ENCODE results near the gene AVPI1. TPM values are rescaled to one million over a fixed set of nuclear protein-coding genes. Genes with fewer than 3 reads are reported as not detected.

The AVPI1 gene
- polyA plus RNA-seq, 3 donors, result 2.0 to 11.2 (median 2.9) TPM

DNA sequence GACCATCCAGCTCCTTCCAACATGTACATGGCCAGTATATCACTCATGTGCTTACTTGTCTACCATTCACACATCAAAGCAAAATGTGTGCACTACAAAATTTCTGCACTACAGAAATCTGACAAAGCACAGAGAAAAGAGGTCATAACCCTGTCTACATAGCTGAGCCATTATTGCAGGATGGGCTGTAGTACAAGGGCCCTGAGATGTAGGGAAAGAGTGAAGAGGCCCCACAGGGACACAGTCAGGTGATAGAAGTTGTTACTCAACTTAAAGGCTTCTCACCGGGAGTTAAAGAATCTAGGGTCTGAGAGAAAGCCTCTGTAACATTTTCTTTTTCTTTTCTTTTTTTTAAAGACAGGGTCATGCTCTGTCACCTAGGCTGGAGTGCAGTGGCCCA is 17.5 kb downstream of the AVPI1 start:
- no peak overlapping the region for H3K9ac ChIP-seq (ENCODE audit: insufficient read depth, low read length, poor library complexity, severe bottlenecking)
- Mint-ChIP-seq H3K9me3 (no peaks in the 10 kb centered on the region), H3K36me3 (peaks cover 70 to 84% of the 10 kb centered on the region in 2 donors), H3K27me3 (ENCODE audit: low read depth in 3 of 3) (no peaks in the 10 kb centered on the region), H3K4me3 (no peak overlapping the region), H3K4me1 (peaks cover 3% of the 10 kb centered on the region), H3K27ac (no peak overlapping the region)
- TF ChIP-seq, protein P1, sequence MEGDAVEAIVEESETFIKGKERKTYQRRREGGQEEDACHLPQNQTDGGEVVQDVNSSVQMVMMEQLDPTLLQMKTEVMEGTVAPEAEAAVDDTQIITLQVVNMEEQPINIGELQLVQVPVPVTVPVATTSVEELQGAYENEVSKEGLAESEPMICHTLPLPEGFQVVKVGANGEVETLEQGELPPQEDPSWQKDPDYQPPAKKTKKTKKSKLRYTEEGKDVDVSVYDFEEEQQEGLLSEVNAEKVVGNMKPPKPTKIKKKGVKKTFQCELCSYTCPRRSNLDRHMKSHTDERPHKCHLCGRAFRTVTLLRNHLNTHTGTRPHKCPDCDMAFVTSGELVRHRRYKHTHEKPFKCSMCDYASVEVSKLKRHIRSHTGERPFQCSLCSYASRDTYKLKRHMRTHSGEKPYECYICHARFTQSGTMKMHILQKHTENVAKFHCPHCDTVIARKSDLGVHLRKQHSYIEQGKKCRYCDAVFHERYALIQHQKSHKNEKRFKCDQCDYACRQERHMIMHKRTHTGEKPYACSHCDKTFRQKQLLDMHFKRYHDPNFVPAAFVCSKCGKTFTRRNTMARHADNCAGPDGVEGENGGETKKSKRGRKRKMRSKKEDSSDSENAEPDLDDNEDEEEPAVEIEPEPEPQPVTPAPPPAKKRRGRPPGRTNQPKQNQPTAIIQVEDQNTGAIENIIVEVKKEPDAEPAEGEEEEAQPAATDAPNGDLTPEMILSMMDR (IDR thresholded peaks at IDR 0.05), result no peak
- peaks cover 70 to 84% of the 10 kb centered on the region in 2 donors for H3K36me3 ChIP-seq (replicated peaks in 1 of 2; ENCODE audit: control insufficient read depth in 1 of 2, insufficient read depth in 2 of 2, low read length in 2 of 2)
- no peaks in the 10 kb centered on the region for H3K79me2 ChIP-seq (ENCODE audit: insufficient read depth, low read length)
- intact Hi-C loops (cut with micrococcal nuclease), result loop anchor here in 1 of 2 donors (10.0 kb wide), 1 partner anchor 95 kb away; the partner anchor contains the start of gene ANKRD2
- H3K4me3 ChIP-seq (replicated peaks in 1 of 3; ENCODE audit: low read depth in 2 of 3, low read length in 3 of 3), result no peak overlapping the region
- no peaks in the 10 kb centered on the region for H3K27me3 ChIP-seq (ENCODE audit: control insufficient read depth in 2 of 2, insufficient read depth in 2 of 2, low read length in 2 of 2)
- no peaks in the 10 kb centered on the region for H4K20me1 ChIP-seq (ENCODE audit: insufficient read depth, low read length)
- H3K27ac ChIP-seq (ENCODE audit: low read depth in 1 of 2, low read length in 2 of 2), result no peak overlapping the region
- no CpG with 5 or more reads among the region's 1 CpG for WGBS (ENCODE audit: insufficient coverage)
- H3K4me1 ChIP-seq (ENCODE audit: control insufficient read depth in 1 of 2, insufficient read depth in 2 of 2, low read length in 2 of 2), result no peaks in the 10 kb centered on the region
- H2AFZ ChIP-seq (ENCODE audit: insufficient read depth, low read depth, low read length, poor library complexity, severe bottlenecking), result no peak overlapping the region
- no peak overlapping the region for H3K4me2 ChIP-seq (replicated peaks; ENCODE audit: extremely low read depth, low read length, poor library complexity, severe bottlenecking)
- DNase-seq, result no peak
- H3K9me3 ChIP-seq (replicated peaks in 1 of 2; ENCODE audit: control insufficient read depth in 1 of 2, insufficient read depth in 1 of 2, low read length in 2 of 2), result no peaks in the 10 kb centered on the region

DNA sequence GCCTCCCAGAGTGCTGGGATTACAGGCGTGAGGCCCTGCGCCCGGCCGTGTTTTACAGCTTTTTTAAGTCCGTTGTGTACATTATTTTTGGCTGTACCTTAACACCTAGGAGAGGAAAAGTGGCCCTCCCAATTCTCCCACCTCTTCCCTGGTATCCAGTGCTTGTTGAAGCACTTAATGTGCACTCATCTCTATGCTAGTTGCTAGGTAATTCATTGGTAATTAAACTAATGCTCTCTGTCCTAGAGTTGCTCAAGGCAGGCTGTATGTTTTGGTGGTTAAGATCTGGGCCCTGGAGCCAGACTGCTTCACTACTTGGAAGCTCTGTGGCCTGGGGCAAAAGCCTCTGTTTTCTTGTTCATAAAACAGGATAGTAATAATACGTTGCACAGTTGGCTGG is 19.6 kb downstream of the AVPI1 start:
- peaks cover 70 to 83% of the 10 kb centered on the region in 2 donors for H3K36me3 ChIP-seq (replicated peaks in 1 of 2; ENCODE audit: control insufficient read depth in 1 of 2, insufficient read depth in 2 of 2, low read length in 2 of 2)
- H2AFZ ChIP-seq (ENCODE audit: insufficient read depth, low read depth, low read length, poor library complexity, severe bottlenecking), result no peak overlapping the region
- H3K27ac Mint-ChIP-seq, result no peak overlapping the region

More for the DNA sequence above, 19.6 kb downstream of the AVPI1 start:
- Histone ChIP-seq H3K79me2 (ENCODE audit: insufficient read depth, low read length) (no peaks in the 10 kb centered on the region), H3K9ac (ENCODE audit: insufficient read depth, low read length, poor library complexity, severe bottlenecking) (no peak overlapping the region), H3K9me3 (replicated peaks in 1 of 2; ENCODE audit: control insufficient read depth in 1 of 2, insufficient read depth in 1 of 2, low read length in 2 of 2) (no peaks in the 10 kb centered on the region), H3K4me1 (ENCODE audit: control insufficient read depth in 1 of 2, insufficient read depth in 2 of 2, low read length in 2 of 2) (no peaks in the 10 kb centered on the region), H4K20me1 (ENCODE audit: insufficient read depth, low read length) (no peaks in the 10 kb centered on the region), H3K27ac (ENCODE audit: low read depth in 1 of 2, low read length in 2 of 2) (no peak overlapping the region), H3K4me3 (replicated peaks in 1 of 3; ENCODE audit: low read depth in 2 of 3, low read length in 3 of 3) (no peak overlapping the region), H3K4me2 (replicated peaks; ENCODE audit: extremely low read depth, low read length, poor library complexity, severe bottlenecking) (no peak overlapping the region), H3K27me3 (ENCODE audit: control insufficient read depth in 2 of 2, insufficient read depth in 2 of 2, low read length in 2 of 2) (no peaks in the 10 kb centered on the region)
- Mint-ChIP-seq H3K9me3 (no peaks in the 10 kb centered on the region), H3K36me3 (peaks cover 69 to 82% of the 10 kb centered on the region in 2 donors), H3K27me3 (ENCODE audit: low read depth in 3 of 3) (no peaks in the 10 kb centered on the region), H3K4me1 (no peaks in the 10 kb centered on the region), H3K4me3 (no peak overlapping the region)
- intact Hi-C loops (cut with micrococcal nuclease), result loop anchor here in 1 of 2 donors (10.0 kb wide), 1 partner anchor 93 kb away; the partner anchor contains the start of gene ANKRD2
- TF ChIP-seq, protein P1 (IDR thresholded peaks at IDR 0.05), result no peak
- WGBS (ENCODE audit: insufficient coverage), result 94% methylated on average over 5 of the region's 6 CpGs
- DNase-seq, result no peak

Data from CD14-positive monocyte (primary cell).